ENCODE results near the gene ELOB. TPM values are rescaled to one million over a fixed set of nuclear protein-coding genes. Genes with fewer than 3 reads are reported as not detected.

The ELOB gene
- total and polyA plus RNA-seq, 2 of the 13 experiments (the other 11 are each of a cell fraction or from before 2014, with no cell fraction given) = 208 to 225 TPM

DNA sequence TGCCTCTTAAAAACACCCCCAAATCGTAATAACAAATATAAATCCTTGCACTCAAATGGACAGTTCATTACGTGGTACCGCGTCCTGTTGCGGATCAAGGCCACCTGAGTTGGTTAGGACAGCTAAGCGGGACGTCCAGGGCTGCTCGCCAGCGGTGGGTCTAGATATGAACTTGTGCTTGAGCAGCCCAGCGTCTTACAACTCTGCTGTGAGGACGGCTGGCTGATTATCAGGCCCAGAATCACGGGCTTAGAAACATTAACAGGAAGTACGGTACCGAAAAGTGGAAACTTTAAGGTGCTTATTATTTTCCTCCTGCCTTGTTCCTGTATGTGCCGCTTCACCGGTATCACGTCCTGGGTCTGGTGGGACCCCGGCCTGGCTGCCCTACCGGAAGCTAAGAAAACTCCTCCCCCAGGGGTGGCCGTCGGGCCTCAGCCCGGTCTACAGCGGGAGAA is 25.5 kb downstream of the ELOB start (continued):
- TF ChIP-seq ZBTB7A (CRISPR knock-in tag; IDR thresholded peaks at IDR 0.05) (peak; percentile 66; the same call in 1 of the 2 replicates), ZNF512B (CRISPR knock-in tag; IDR thresholded peaks at IDR 0.05; ENCODE audit: borderline replicate concordance) (0 out of 2 replicates have a peak, but pooled peaks have one; percentile 40), FLYWCH1 (CRISPR knock-in tag; IDR thresholded peaks at IDR 0.05) (peak; percentile 63; the same call in 1 of the 2 replicates), REPIN1 (CRISPR knock-in tag; IDR thresholded peaks at IDR 0.05; ENCODE audit: borderline replicate concordance, low read depth) (peak; percentile 13; the same call in 1 of the 2 replicates), SIN3A (IDR thresholded peaks at IDR 0.05; ENCODE audit: borderline replicate concordance, low read depth, low read length) (0 out of 2 replicates have a peak, but pooled peaks have one; percentile 85), NFE2L2 (IDR thresholded peaks at IDR 0.05; ENCODE audit: low read length) (no peak), SKI (IDR thresholded peaks at IDR 0.05; ENCODE audit: partially characterized antibody) (no peak), POLR2G (IDR thresholded peaks at IDR 0.05; ENCODE audit: low read depth, low read length) (peak; percentile 85; the same call in 1 of the 2 replicates), TEF (CRISPR knock-in tag; IDR thresholded peaks at IDR 0.05) (peak; percentile 16; the same call in 1 of the 2 replicates), ZBTB7B (CRISPR knock-in tag; IDR thresholded peaks at IDR 0.05) (peak; percentile 52; the same call in 1 of the 2 replicates), ZNF709 (CRISPR knock-in tag; IDR thresholded peaks at IDR 0.05) (0 out of 2 replicates have a peak, but pooled peaks have one; percentile 6)
- TF ChIP-seq, protein P1, sequence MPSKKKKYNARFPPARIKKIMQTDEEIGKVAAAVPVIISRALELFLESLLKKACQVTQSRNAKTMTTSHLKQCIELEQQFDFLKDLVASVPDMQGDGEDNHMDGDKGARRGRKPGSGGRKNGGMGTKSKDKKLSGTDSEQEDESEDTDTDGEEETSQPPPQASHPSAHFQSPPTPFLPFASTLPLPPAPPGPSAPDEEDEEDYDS (CRISPR knock-in tag; IDR thresholded peaks at IDR 0.05) = peak; percentile 59; the same call in 1 of the 2 replicates
- TF ChIP-seq, protein P2, sequence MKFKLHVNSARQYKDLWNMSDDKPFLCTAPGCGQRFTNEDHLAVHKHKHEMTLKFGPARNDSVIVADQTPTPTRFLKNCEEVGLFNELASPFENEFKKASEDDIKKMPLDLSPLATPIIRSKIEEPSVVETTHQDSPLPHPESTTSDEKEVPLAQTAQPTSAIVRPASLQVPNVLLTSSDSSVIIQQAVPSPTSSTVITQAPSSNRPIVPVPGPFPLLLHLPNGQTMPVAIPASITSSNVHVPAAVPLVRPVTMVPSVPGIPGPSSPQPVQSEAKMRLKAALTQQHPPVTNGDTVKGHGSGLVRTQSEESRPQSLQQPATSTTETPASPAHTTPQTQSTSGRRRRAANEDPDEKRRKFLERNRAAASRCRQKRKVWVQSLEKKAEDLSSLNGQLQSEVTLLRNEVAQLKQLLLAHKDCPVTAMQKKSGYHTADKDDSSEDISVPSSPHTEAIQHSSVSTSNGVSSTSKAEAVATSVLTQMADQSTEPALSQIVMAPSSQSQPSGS (CRISPR knock-in tag; IDR thresholded peaks at IDR 0.05) = peak; percentile 30; the same call in 1 of the 2 replicates
- TF ChIP-seq, protein P3, sequence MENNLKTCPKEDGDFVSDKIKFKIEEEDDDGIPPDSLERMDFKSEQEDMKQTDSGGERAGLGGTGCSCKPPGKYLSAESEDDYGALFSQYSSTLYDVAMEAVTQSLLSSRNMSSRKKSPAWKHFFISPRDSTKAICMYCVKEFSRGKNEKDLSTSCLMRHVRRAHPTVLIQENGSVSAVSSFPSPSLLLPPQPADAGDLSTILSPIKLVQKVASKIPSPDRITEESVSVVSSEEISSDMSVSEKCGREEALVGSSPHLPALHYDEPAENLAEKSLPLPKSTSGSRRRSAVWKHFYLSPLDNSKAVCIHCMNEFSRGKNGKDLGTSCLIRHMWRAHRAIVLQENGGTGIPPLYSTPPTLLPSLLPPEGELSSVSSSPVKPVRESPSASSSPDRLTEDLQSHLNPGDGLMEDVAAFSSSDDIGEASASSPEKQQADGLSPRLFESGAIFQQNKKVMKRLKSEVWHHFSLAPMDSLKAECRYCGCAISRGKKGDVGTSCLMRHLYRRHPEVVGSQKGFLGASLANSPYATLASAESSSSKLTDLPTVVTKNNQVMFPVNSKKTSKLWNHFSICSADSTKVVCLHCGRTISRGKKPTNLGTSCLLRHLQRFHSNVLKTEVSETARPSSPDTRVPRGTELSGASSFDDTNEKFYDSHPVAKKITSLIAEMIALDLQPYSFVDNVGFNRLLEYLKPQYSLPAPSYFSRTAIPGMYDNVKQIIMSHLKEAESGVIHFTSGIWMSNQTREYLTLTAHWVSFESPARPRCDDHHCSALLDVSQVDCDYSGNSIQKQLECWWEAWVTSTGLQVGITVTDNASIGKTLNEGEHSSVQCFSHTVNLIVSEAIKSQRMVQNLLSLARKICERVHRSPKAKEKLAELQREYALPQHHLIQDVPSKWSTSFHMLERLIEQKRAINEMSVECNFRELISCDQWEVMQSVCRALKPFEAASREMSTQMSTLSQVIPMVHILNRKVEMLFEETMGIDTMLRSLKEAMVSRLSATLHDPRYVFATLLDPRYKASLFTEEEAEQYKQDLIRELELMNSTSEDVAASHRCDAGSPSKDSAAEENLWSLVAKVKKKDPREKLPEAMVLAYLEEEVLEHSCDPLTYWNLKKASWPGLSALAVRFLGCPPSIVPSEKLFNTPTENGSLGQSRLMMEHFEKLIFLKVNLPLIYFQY (CRISPR knock-in tag; IDR thresholded peaks at IDR 0.05; ENCODE audit: borderline replicate concordance) = no peak; the same call in 1 of the 2 replicates

Measured in HepG2 (cell line).